Measurements from ENCODE around the gene SLC35G4. TPM values are rescaled to one million over a fixed set of nuclear protein-coding genes. Genes with fewer than 3 reads are reported as not detected.
"Not testable (repeated sequence)": the region's sequence is repeated elsewhere in the genome, so short reads cannot be mapped to it uniquely, and the experiment has no call there.

SLC35G4 gene
- polyA plus RNA-seq (2011; rRNA removed) (not detected in 2 replicates), polyA minus RNA-seq (2011; rRNA and poly(A)+ RNA removed) (0.33 TPM in 1 of 2 replicates, not detected in the other)

DNA sequence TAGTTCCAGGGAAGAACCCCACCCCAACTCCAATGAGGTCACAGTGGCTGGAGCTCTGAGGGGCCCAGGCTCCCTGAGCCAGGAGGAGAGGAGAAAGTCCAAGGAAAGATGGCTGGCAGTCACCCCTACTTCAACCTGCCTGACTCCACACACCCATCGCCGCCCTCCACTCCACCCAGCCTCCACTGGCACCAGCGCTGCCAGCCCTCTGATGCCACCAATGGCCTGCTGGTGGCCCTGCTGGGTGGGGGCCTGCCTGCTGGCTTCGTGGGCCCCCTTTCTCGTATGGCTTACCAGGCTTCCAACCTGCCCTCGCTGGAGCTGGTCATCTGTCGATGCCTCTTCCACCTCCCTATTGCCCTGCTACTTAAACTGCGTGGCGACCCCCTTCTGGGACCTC lies at the start of gene SLC35G4:
TSS of gene SLC35G4 (plus strand) at position 109 of the 400 bp plus-strand sequence. CDS start at position 109, 0 bp downstream.
- DNase-seq (ENCODE audit: low read depth); CTCF ChIA-PET; H3K27me3 ChIP-seq (ENCODE audit: control insufficient read depth, insufficient read depth, low read length); H3K36me3 ChIP-seq (ENCODE audit: control insufficient read depth, insufficient read depth, low read length); H3K4me3 ChIP-seq (ENCODE audit: low read depth, low read length); POLR2A ChIA-PET: not testable (repeated sequence)

DNA sequence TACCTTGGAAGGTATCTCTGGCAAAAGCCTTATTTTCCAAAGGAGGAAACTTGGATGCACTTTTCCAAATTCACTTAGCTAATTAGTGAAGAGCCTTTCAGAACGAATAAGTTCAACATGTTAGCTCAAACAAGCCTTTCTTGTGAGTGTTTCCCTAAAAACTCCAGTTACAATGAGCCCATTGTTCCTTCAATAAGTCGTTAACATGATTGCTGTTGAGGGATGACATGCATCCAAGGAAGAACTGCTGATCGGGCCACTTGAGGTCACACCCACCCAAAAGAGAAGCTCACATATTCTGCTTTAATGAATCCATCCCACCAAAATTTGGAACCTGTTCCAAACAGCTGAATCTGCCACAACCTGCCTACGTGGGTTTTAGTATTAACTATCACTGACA lies 48.1 kb upstream of the SLC35G4 start:
- POLR2A ChIA-PET, result no interaction called here
- H3K27me3 ChIP-seq (ENCODE audit: control insufficient read depth, insufficient read depth, low read length), result 0 out of 2 replicates have a peak, but pooled peaks cover 2% of the 10 kb centered on the region

GRCh38 chr18:11565716-11566115 lies 43.7 kb upstream of the SLC35G4 start:
- CTCF ChIA-PET, result no interaction called here
- H3K36me3 ChIP-seq (ENCODE audit: control insufficient read depth, insufficient read depth, low read length), result no peaks in the 10 kb centered on the region
- H3K4me3 ChIP-seq (ENCODE audit: low read depth, low read length), result no peak overlapping the region
- no peak for TF ChIP-seq CTCF (IDR thresholded peaks at IDR 0.05; ENCODE audit: insufficient read depth, low read depth, low read length)
- POLR2A ChIA-PET, result no interaction called here
- 0 out of 2 replicates have a peak, but pooled peaks cover 2% of the 10 kb centered on the region for H3K27me3 ChIP-seq (ENCODE audit: control insufficient read depth, insufficient read depth, low read length)
- DNase-seq (ENCODE audit: low read depth), result no peak

More for the DNA sequence above, 48.1 kb upstream of the SLC35G4 start:
- Histone ChIP-seq H3K36me3 (ENCODE audit: control insufficient read depth, insufficient read depth, low read length) (no peaks in the 10 kb centered on the region), H3K4me3 (ENCODE audit: low read depth, low read length) (no peak overlapping the region)
- CTCF ChIA-PET, result interaction anchor here (1.2 to 2.1 kb wide), 4 partner anchors 9 to 251 kb away, joined by 3 to 12 read pairs (median 4); no protein-coding TSS in a partner anchor
- TF ChIP-seq CTCF (IDR thresholded peaks at IDR 0.05; ENCODE audit: insufficient read depth, low read depth, low read length), result no peak
- no peak for DNase-seq (ENCODE audit: low read depth)

GRCh38 chr18:11566236-11566965 lies 43.0 kb upstream of the SLC35G4 start:
- no peaks in the 10 kb centered on the region for H3K36me3 ChIP-seq (ENCODE audit: control insufficient read depth, insufficient read depth, low read length)
- ChIA-PET POLR2A (no interaction called here), CTCF (interaction anchor here (1.5 kb wide), 1 partner anchor 13 kb away, joined by 5 read pairs; no protein-coding TSS in a partner anchor)
- DNase-seq (ENCODE audit: low read depth), result no peak
- 0 out of 2 replicates have a peak, but pooled peaks cover 2% of the 10 kb centered on the region for H3K27me3 ChIP-seq (ENCODE audit: control insufficient read depth, insufficient read depth, low read length)
- no peak overlapping the region for H3K4me3 ChIP-seq (ENCODE audit: low read depth, low read length)
- TF ChIP-seq CTCF (IDR thresholded peaks at IDR 0.05; ENCODE audit: insufficient read depth, low read depth, low read length), result no peak

GRCh38 chr18:11567396-11567795 lies 42.0 kb upstream of the SLC35G4 start:
- TF ChIP-seq CTCF (IDR thresholded peaks at IDR 0.05; ENCODE audit: insufficient read depth, low read depth, low read length), result no peak
- CTCF ChIA-PET, result interaction anchor here (0.6 to 1.5 kb wide), 2 partner anchors 14 to 1158 kb away, joined by 4 to 5 read pairs; no protein-coding TSS in a partner anchor

More at GRCh38 chr18:11567396-11567795, 42.0 kb upstream of the SLC35G4 start:
- H3K4me3 ChIP-seq (ENCODE audit: low read depth, low read length), result no peak overlapping the region
- POLR2A ChIA-PET, result no interaction called here
- H3K36me3 ChIP-seq (ENCODE audit: control insufficient read depth, insufficient read depth, low read length), result no peaks in the 10 kb centered on the region
- DNase-seq (ENCODE audit: low read depth), result no peak
- H3K27me3 ChIP-seq (ENCODE audit: control insufficient read depth, insufficient read depth, low read length), result no peaks in the 10 kb centered on the region
